GM21367 (cell line): ENCODE results near the gene HPSE2.
"Not testable (repeated sequence)": the region's sequence is repeated elsewhere in the genome, so short reads cannot be mapped to it uniquely, and the experiment has no call there.

Source experiments
- ATAC-seq: cut with Tn5 transposase; IDR thresholded peaks from one replicate; pipeline ENCODE4 v1.9.1; 2021; ENCODE audit not compliant: unreplicated experiment

HPSE2 gene

GRCh38 chr10:98921316-98921715 is 314.3 kb downstream of the HPSE2 start:
- ATAC-seq, result no peak

GRCh38 chr10:98920807-98921206 is 314.8 kb downstream of the HPSE2 start:
- ATAC-seq, result no peak

GRCh38 chr10:98920360-98920759 is 315.3 kb downstream of the HPSE2 start:
- ATAC-seq, result no peak

- ATAC-seq, result no peak
Measured at GRCh38 chr10:98919899-98920298, 315.8 kb downstream of the HPSE2 start.

GRCh38 chr10:98917828-98918227 is 317.8 kb downstream of the HPSE2 start:
- ATAC-seq, result no peak

GRCh38 chr10:98916526-98917125 is 319.0 kb downstream of the HPSE2 start:
- no peak for ATAC-seq

GRCh38 chr10:98915911-98916310 is 319.7 kb downstream of the HPSE2 start:
- no peak for ATAC-seq

GRCh38 chr10:98910546-98910945 is 325.1 kb downstream of the HPSE2 start:
- ATAC-seq, result no peak

- no peak for ATAC-seq
Measured at GRCh38 chr10:98910048-98910447, 325.6 kb downstream of the HPSE2 start.

- ATAC-seq, result no peak
Measured at GRCh38 chr10:98908868-98909267, 326.8 kb downstream of the HPSE2 start.

- ATAC-seq, result not testable (repeated sequence)
Measured at GRCh38 chr10:98908247-98908646, 327.4 kb downstream of the HPSE2 start.

- no peak for ATAC-seq
Measured at GRCh38 chr10:98901441-98902110, 334.1 kb downstream of the HPSE2 start.

- ATAC-seq, result no peak
Measured at GRCh38 chr10:98899018-98899417, 336.6 kb downstream of the HPSE2 start.

GRCh38 chr10:98892523-98892922 is 343.1 kb downstream of the HPSE2 start:
- ATAC-seq, result no peak

- no peak for ATAC-seq
Measured at GRCh38 chr10:98886686-98887085, 349.0 kb downstream of the HPSE2 start.

GRCh38 chr10:98885378-98885777 is 350.3 kb downstream of the HPSE2 start:
- ATAC-seq, result no peak

GRCh38 chr10:98881789-98882188 is 353.9 kb downstream of the HPSE2 start:
- ATAC-seq, result no peak

GRCh38 chr10:98880971-98881370 is 354.7 kb downstream of the HPSE2 start:
- ATAC-seq, result no peak

- ATAC-seq, result no peak
Measured at GRCh38 chr10:98878921-98879320, 356.7 kb downstream of the HPSE2 start.

GRCh38 chr10:98878418-98878817 is 357.2 kb downstream of the HPSE2 start:
- no peak for ATAC-seq

GRCh38 chr10:98861962-98862361 is 373.7 kb downstream of the HPSE2 start:
- no peak for ATAC-seq

- ATAC-seq, result no peak
Measured at GRCh38 chr10:98858525-98858924, 377.1 kb downstream of the HPSE2 start.
